Activated naive CD4-positive, alpha-beta T cell treated with anti-CD3 and anti-CD28 coated beads for 36 hours (primary cell): ENCODE measurements around the gene ALK. TPM values are rescaled to one million over a fixed set of nuclear protein-coding genes. Genes with fewer than 3 reads are reported as not detected.

Experiments used
- CTCF ChIA-PET: fragments of 350-600 bp; sonication (Branson Sonifier 250); formaldehyde crosslinking; loops from one replicate; lab custom pipeline; 2021; ENCODE audit warnings: antibody characterized with exemption; lab: Charles Lee
- DNase-seq: peaks from one replicate; pipeline ENCODE4 v3.0.0-alpha.2; 2020
- H3K27ac Mint-ChIP-seq: one replicate; pipeline ENCODE4 v1.8.0; 2021; ENCODE audit warnings: mild to moderate bottlenecking, mixed read lengths
- H3K27me3 Mint-ChIP-seq: one replicate; pipeline ENCODE4 v1.8.0; 2021; ENCODE audit warnings: low read depth, mixed read lengths
- H3K36me3 Mint-ChIP-seq: one replicate; pipeline ENCODE4 v1.8.0; 2021; ENCODE audit warnings: low read depth, mixed read lengths
- H3K4me1 Mint-ChIP-seq: one replicate; pipeline ENCODE4 v1.8.0; 2021; ENCODE audit warnings: low read depth, mixed read lengths
- H3K4me3 Mint-ChIP-seq: one replicate; pipeline ENCODE4 v1.8.0; 2021; ENCODE audit warnings: mild to moderate bottlenecking, moderate library complexity, mixed read lengths
- H3K9me3 Mint-ChIP-seq: one replicate; pipeline ENCODE4 v1.8.0; 2021; ENCODE audit warnings: mixed read lengths
- intact Hi-C: fragments of 100-400 bp; cut with micrococcal nuclease; formaldehyde crosslinking; loops from one replicate; pipeline ENCODE4 v1.15.1; 2023
- total RNA-seq, 2 experiments: library from RNA; stranded (reverse); gene quantifications; one replicate each; pipeline ENCODE4 v1.2.3, GENCODE V29; 2021

The ALK gene
- total RNA-seq, 2 experiments from 2014 or later, result not detected

GRCh38 chr2:29241341-29241740 lies 680.0 kb downstream of the ALK start:
- Mint-ChIP-seq H3K4me1 (no peaks in the 10 kb centered on the region), H3K27ac (no peak overlapping the region), H3K36me3 (no peaks in the 10 kb centered on the region), H3K9me3 (no peaks in the 10 kb centered on the region), H3K27me3 (peaks cover 5% of the 10 kb centered on the region), H3K4me3 (no peak overlapping the region)
- intact Hi-C loops, result no loop called here
- CTCF ChIA-PET, result no interaction called here
- no peak for DNase-seq

DNA sequence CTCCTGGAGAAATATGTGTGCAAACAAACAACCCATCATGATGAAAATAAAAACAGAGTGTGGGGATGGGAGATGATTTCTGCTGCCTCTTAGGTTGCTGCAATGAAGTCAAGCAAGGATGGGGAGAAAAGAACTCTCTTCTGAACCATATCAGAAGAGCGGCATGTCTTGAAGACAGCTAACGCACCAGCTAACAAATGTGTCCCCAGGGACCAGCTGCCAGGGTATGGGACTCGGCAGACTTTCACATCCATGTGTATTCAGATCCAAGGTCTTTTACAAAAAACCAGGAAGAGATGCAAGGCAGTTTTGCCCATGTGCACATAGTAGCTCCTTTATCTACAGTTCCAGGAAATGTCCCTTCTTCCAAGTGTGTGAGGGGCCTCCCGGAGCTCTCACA lies 680.8 kb downstream of the ALK start:
- H3K9me3 Mint-ChIP-seq, result no peaks in the 10 kb centered on the region

GRCh38 chr2:29239209-29239960 lies 682.0 kb downstream of the ALK start:
- Mint-ChIP-seq H3K4me3 (no peak overlapping the region), H3K9me3 (no peaks in the 10 kb centered on the region), H3K36me3 (no peaks in the 10 kb centered on the region), H3K4me1 (no peaks in the 10 kb centered on the region), H3K27me3 (peaks cover 5% of the 10 kb centered on the region), H3K27ac (no peak overlapping the region)
- no peak for DNase-seq
- CTCF ChIA-PET, result interaction anchor here (0.6 to 1.2 kb wide), 2 partner anchors 67 to 600 kb away, joined by 3 read pairs; no protein-coding TSS in a partner anchor
- intact Hi-C loops, result no loop called here

More for the DNA sequence above, 680.8 kb downstream of the ALK start:
- Mint-ChIP-seq H3K36me3 (no peaks in the 10 kb centered on the region), H3K27me3 (peaks cover 5% of the 10 kb centered on the region), H3K4me1 (no peaks in the 10 kb centered on the region), H3K4me3 (no peak overlapping the region), H3K27ac (no peak overlapping the region)
- intact Hi-C loops, result no loop called here
- no peak for DNase-seq
- CTCF ChIA-PET, result no interaction called here

- Mint-ChIP-seq H3K27me3 (peaks cover 5% of the 10 kb centered on the region), H3K4me1 (no peaks in the 10 kb centered on the region), H3K9me3 (no peaks in the 10 kb centered on the region), H3K4me3 (no peak overlapping the region), H3K36me3 (no peaks in the 10 kb centered on the region), H3K27ac (no peak overlapping the region)
- peak; percentile 27 for DNase-seq
- CTCF ChIA-PET, result interaction anchor here (1.2 kb wide), 1 partner anchor 601 kb away, joined by 3 read pairs; no protein-coding TSS in a partner anchor
- intact Hi-C loops, result no loop called here
Measured at GRCh38 chr2:29238497-29238896, 682.9 kb downstream of the ALK start.

- Mint-ChIP-seq H3K36me3 (no peaks in the 10 kb centered on the region), H3K4me1 (no peaks in the 10 kb centered on the region), H3K27me3 (peaks cover 5% of the 10 kb centered on the region), H3K27ac (no peak overlapping the region), H3K4me3 (no peak overlapping the region), H3K9me3 (no peaks in the 10 kb centered on the region)
- CTCF ChIA-PET, result interaction anchor here (0.7 kb wide), 1 partner anchor 1375 kb away, joined by 3 read pairs; no protein-coding TSS in a partner anchor
- no peak for DNase-seq
- intact Hi-C loops, result no loop called here
Measured at GRCh38 chr2:29236074-29236473, 685.3 kb downstream of the ALK start.

GRCh38 chr2:29235411-29235810 lies 686.0 kb downstream of the ALK start:
- no peaks in the 10 kb centered on the region for H3K9me3 Mint-ChIP-seq
- intact Hi-C loops, result no loop called here
- H3K4me1 Mint-ChIP-seq, result no peaks in the 10 kb centered on the region
- H3K36me3 Mint-ChIP-seq, result no peaks in the 10 kb centered on the region
- DNase-seq, result no peak
- CTCF ChIA-PET, result interaction anchor here (0.7 kb wide), 1 partner anchor 1375 kb away, joined by 3 read pairs; no protein-coding TSS in a partner anchor
- no peak overlapping the region for H3K4me3 Mint-ChIP-seq
- H3K27ac Mint-ChIP-seq, result no peak overlapping the region
- H3K27me3 Mint-ChIP-seq, result peaks cover 5% of the 10 kb centered on the region

- Mint-ChIP-seq H3K9me3 (no peaks in the 10 kb centered on the region), H3K27me3 (peaks cover 5% of the 10 kb centered on the region), H3K4me3 (no peak overlapping the region), H3K36me3 (no peaks in the 10 kb centered on the region), H3K27ac (no peak overlapping the region), H3K4me1 (no peaks in the 10 kb centered on the region)
- CTCF ChIA-PET, result no interaction called here
- intact Hi-C loops, result no loop called here
- DNase-seq, result no peak
Measured at GRCh38 chr2:29233428-29233827, 688.0 kb downstream of the ALK start.

DNA sequence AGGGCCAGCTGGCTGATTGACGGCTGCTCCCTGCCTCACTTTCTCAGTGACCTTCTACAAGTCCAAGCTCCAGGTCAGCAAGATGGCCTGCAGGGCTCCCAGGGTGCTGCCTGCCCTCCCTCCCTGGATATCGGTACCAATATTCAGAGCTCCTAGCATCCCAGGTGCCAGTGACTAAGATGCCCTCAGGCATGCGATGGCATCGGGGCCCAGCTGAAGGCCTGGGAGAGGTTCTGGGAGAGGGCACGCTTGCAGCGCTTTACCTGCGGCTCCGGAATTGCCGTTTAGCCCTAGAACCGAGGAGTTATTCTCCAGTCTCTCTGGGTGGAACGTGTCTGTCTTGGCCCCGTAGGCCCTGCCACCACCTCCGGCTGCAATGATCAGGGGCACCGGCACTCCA lies 689.3 kb downstream of the ALK start:
- Mint-ChIP-seq H3K27me3 (peaks cover 2% of the 10 kb centered on the region), H3K27ac (no peak overlapping the region), H3K4me3 (no peak overlapping the region), H3K9me3 (no peaks in the 10 kb centered on the region), H3K36me3 (no peaks in the 10 kb centered on the region), H3K4me1 (no peaks in the 10 kb centered on the region)
- DNase-seq, result no peak
- CTCF ChIA-PET, result no interaction called here
- intact Hi-C loops, result no loop called here

DNA sequence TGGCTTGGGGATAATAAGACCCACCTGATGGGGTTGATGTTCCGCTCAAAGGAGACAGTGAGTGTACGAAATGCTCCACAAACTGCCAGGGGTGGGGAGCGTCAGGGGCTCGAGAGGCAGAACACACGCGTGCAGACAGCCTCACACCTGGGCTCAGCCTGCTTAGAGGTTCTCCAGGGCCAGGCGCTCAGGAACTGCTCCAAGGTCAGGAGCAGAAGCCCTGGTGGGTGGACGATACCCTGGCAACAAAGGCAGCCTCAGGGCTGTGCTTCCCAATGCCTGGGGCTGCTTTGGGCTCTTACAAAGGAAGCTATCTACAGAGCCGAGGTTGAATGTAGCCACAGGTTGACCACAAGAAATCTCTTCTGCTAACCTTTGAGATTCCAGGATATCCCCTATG lies 691.7 kb downstream of the ALK start:
- intact Hi-C loops, result no loop called here
- H3K9me3 Mint-ChIP-seq, result no peaks in the 10 kb centered on the region
- H3K4me1 Mint-ChIP-seq, result no peaks in the 10 kb centered on the region
- H3K36me3 Mint-ChIP-seq, result no peaks in the 10 kb centered on the region
- CTCF ChIA-PET, result no interaction called here
- H3K27ac Mint-ChIP-seq, result no peak overlapping the region
- H3K4me3 Mint-ChIP-seq, result no peak overlapping the region
- DNase-seq, result no peak
- peaks cover 7% of the 10 kb centered on the region for H3K27me3 Mint-ChIP-seq

DNA sequence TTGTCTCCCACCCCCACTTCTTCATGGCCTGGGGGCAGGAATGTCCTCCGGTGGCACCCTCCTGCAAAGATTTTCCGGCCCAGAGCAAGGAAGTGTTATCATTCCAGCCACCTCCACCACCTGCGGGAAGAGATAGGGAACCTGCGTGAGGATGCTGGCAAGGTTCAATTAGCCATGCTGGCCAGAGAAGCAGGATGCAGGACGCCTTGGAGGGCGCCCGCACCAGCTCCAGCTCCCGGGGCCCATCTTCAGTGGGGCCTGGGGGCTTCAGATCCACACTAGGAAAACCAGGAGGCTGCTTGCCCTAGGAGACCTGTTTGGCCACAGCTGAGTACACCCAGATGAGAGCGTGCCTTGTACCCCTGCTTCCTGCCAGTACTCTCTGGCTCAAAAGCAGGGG lies 692.4 kb downstream of the ALK start:
- Mint-ChIP-seq H3K36me3 (no peaks in the 10 kb centered on the region), H3K4me1 (no peaks in the 10 kb centered on the region), H3K9me3 (no peaks in the 10 kb centered on the region), H3K27me3 (peaks cover 7% of the 10 kb centered on the region), H3K27ac (no peak overlapping the region), H3K4me3 (no peak overlapping the region)
- intact Hi-C loops, result no loop called here
- CTCF ChIA-PET, result no interaction called here
- DNase-seq, result no peak

- intact Hi-C loops, result no loop called here
- no peaks in the 10 kb centered on the region for H3K4me1 Mint-ChIP-seq
- H3K36me3 Mint-ChIP-seq, result no peaks in the 10 kb centered on the region
- DNase-seq, result no peak
- peaks cover 7% of the 10 kb centered on the region for H3K27me3 Mint-ChIP-seq
- H3K4me3 Mint-ChIP-seq, result no peak overlapping the region
- no peak overlapping the region for H3K27ac Mint-ChIP-seq
- no peaks in the 10 kb centered on the region for H3K9me3 Mint-ChIP-seq
- CTCF ChIA-PET, result no interaction called here
Measured at GRCh38 chr2:29227935-29228675, 693.3 kb downstream of the ALK start.

DNA sequence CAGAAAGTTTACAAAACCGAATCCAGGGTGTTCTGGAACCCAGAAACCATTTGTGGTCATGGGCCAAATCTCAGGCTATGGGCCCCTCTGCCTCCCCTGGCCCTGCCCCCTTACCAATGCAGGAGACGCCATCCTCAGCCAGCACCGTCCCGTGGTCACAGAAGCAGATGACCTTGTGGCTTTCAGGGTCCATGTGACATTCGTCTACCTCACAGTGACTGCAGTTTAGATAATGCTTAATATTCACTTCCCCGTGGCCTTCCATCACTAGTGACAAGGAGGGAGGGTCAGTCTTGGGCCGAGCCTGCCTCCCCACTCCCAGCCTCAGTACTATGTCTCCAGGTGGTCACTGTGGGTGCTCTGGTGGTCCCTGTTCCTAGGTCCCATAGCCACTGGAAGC lies 694.6 kb downstream of the ALK start:
- no peaks in the 10 kb centered on the region for H3K36me3 Mint-ChIP-seq
- H3K9me3 Mint-ChIP-seq, result no peaks in the 10 kb centered on the region
- H3K27ac Mint-ChIP-seq, result no peak overlapping the region
- H3K4me1 Mint-ChIP-seq, result no peaks in the 10 kb centered on the region
- CTCF ChIA-PET, result no interaction called here
- no peak overlapping the region for H3K4me3 Mint-ChIP-seq
- no peak for DNase-seq
- peaks cover 7% of the 10 kb centered on the region for H3K27me3 Mint-ChIP-seq
- intact Hi-C loops, result no loop called here

GRCh38 chr2:29226375-29226774 lies 695.0 kb downstream of the ALK start:
- H3K4me1 Mint-ChIP-seq, result no peaks in the 10 kb centered on the region
- DNase-seq, result no peak
- peaks cover 7% of the 10 kb centered on the region for H3K27me3 Mint-ChIP-seq
- CTCF ChIA-PET, result no interaction called here
- H3K36me3 Mint-ChIP-seq, result no peaks in the 10 kb centered on the region
- H3K9me3 Mint-ChIP-seq, result no peaks in the 10 kb centered on the region
- no peak overlapping the region for H3K27ac Mint-ChIP-seq
- intact Hi-C loops, result no loop called here
- H3K4me3 Mint-ChIP-seq, result no peak overlapping the region
